Measurements from ENCODE around the gene MEOX1.

DNA sequence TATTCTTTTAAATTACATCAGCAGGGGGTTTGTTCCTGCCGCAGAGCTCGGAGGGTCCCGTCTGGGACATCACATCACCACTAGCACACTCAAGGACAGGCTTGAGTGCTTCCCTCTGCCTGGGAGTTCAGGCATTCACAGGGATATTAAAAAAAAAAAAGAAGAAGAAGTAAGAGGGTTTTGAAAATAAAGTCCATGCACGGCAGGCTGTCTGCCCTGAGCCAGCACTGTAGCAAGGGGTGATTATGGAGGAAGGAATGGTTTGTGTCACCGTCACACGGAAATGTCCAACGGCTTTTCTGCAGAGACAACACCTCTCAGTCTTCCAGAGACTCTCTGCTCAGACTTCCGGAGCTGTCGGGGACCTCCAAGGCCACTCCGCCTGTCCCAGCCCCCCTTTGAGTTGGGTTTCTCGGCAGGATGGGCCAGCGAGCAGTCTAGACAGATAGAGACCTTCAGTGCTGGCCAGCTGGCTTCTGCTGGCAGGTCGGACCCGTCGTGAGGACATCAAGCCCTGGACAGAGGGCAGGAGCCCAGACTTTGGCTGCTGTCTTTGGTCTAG is 33.6 kb downstream of the MEOX1 start:
- TF ChIP-seq, protein P1, sequence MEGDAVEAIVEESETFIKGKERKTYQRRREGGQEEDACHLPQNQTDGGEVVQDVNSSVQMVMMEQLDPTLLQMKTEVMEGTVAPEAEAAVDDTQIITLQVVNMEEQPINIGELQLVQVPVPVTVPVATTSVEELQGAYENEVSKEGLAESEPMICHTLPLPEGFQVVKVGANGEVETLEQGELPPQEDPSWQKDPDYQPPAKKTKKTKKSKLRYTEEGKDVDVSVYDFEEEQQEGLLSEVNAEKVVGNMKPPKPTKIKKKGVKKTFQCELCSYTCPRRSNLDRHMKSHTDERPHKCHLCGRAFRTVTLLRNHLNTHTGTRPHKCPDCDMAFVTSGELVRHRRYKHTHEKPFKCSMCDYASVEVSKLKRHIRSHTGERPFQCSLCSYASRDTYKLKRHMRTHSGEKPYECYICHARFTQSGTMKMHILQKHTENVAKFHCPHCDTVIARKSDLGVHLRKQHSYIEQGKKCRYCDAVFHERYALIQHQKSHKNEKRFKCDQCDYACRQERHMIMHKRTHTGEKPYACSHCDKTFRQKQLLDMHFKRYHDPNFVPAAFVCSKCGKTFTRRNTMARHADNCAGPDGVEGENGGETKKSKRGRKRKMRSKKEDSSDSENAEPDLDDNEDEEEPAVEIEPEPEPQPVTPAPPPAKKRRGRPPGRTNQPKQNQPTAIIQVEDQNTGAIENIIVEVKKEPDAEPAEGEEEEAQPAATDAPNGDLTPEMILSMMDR (conservative IDR thresholded peaks at IDR 0.05), result no peak
- no peak for TF ChIP-seq EZH2 (IDR thresholded peaks at IDR 0.05; ENCODE audit: low read depth)
